ENCODE results near the gene HDAC9.

The HDAC9 gene

GRCh38 chr7:18535810-18536415 is 40.4 kb downstream of the HDAC9 start:
- no peak overlapping the region for H3K27ac ChIP-seq (ENCODE audit: low read depth, low read length)
- no peaks in the 10 kb centered on the region for H3K79me2 ChIP-seq (ENCODE audit: insufficient read depth, low read length)
- TF ChIP-seq CTCF (IDR thresholded peaks at IDR 0.05; ENCODE audit: insufficient read depth, low read length, poor library complexity, severe bottlenecking) (no peak), EZH2phosphoT487 (conservative IDR thresholded peaks at IDR 0.05; ENCODE audit: low read length) (no peak)
- no peaks in the 10 kb centered on the region for H4K20me1 ChIP-seq (ENCODE audit: low read depth, low read length)
- no peaks in the 10 kb centered on the region for H3K9me2 ChIP-seq (replicated peaks; ENCODE audit: insufficient read depth, low read length)
- no peaks in the 10 kb centered on the region for H3F3A ChIP-seq (ENCODE audit: insufficient read depth)
- no peak overlapping the region for H3K4me2 ChIP-seq (ENCODE audit: low read depth, low read length, poor library complexity, severe bottlenecking)
- H3K9me3 ChIP-seq (ENCODE audit: insufficient read depth, low read length): no peaks in the 10 kb centered on the region
- H3K27me3 ChIP-seq (ENCODE audit: low read length): no peaks in the 10 kb centered on the region
- H3K4me3 ChIP-seq (ENCODE audit: insufficient read depth, low read length, poor library complexity, severe bottlenecking): no peak overlapping the region
- H3K36me3 ChIP-seq (ENCODE audit: low read length): no peaks in the 10 kb centered on the region
- H3K9ac ChIP-seq (ENCODE audit: low read length): no peak overlapping the region
- no peak overlapping the region for H2AFZ ChIP-seq (ENCODE audit: low read depth, low read length, severe bottlenecking)

GRCh38 chr7:18536486-18536885 is 40.9 kb downstream of the HDAC9 start:
- Histone ChIP-seq H3K27ac (ENCODE audit: low read depth, low read length) (no peak overlapping the region), H3K9me2 (replicated peaks; ENCODE audit: insufficient read depth, low read length) (no peaks in the 10 kb centered on the region), H3K27me3 (ENCODE audit: low read length) (no peaks in the 10 kb centered on the region), H2AFZ (ENCODE audit: low read depth, low read length, severe bottlenecking) (no peak overlapping the region), H3K9ac (ENCODE audit: low read length) (no peak overlapping the region), H3K4me2 (ENCODE audit: low read depth, low read length, poor library complexity, severe bottlenecking) (no peak overlapping the region), H3F3A (ENCODE audit: insufficient read depth) (no peaks in the 10 kb centered on the region), H3K79me2 (ENCODE audit: insufficient read depth, low read length) (no peaks in the 10 kb centered on the region), H3K4me3 (ENCODE audit: insufficient read depth, low read length, poor library complexity, severe bottlenecking) (no peak overlapping the region), H3K36me3 (ENCODE audit: low read length) (no peaks in the 10 kb centered on the region), H4K20me1 (ENCODE audit: low read depth, low read length) (no peaks in the 10 kb centered on the region), H3K9me3 (ENCODE audit: insufficient read depth, low read length) (no peaks in the 10 kb centered on the region)
- TF ChIP-seq EZH2phosphoT487 (conservative IDR thresholded peaks at IDR 0.05; ENCODE audit: low read length) (no peak), CTCF (IDR thresholded peaks at IDR 0.05; ENCODE audit: insufficient read depth, low read length, poor library complexity, severe bottlenecking) (no peak)

GRCh38 chr7:18538554-18539250 is 43.2 kb downstream of the HDAC9 start:
- H3K27ac ChIP-seq (ENCODE audit: low read depth, low read length): no peak overlapping the region
- no peak overlapping the region for H3K4me2 ChIP-seq (ENCODE audit: low read depth, low read length, poor library complexity, severe bottlenecking)

More at GRCh38 chr7:18538554-18539250, 43.2 kb downstream of the HDAC9 start:
- Histone ChIP-seq H3K9me2 (replicated peaks; ENCODE audit: insufficient read depth, low read length) (no peaks in the 10 kb centered on the region), H2AFZ (ENCODE audit: low read depth, low read length, severe bottlenecking) (no peak overlapping the region), H3K9me3 (ENCODE audit: insufficient read depth, low read length) (no peaks in the 10 kb centered on the region), H3K9ac (ENCODE audit: low read length) (no peak overlapping the region), H3K79me2 (ENCODE audit: insufficient read depth, low read length) (no peaks in the 10 kb centered on the region), H3K4me3 (ENCODE audit: insufficient read depth, low read length, poor library complexity, severe bottlenecking) (no peak overlapping the region), H4K20me1 (ENCODE audit: low read depth, low read length) (no peaks in the 10 kb centered on the region), H3F3A (ENCODE audit: insufficient read depth) (no peaks in the 10 kb centered on the region), H3K36me3 (ENCODE audit: low read length) (no peaks in the 10 kb centered on the region), H3K27me3 (ENCODE audit: low read length) (no peaks in the 10 kb centered on the region)
- TF ChIP-seq EZH2phosphoT487 (conservative IDR thresholded peaks at IDR 0.05; ENCODE audit: low read length) (no peak), CTCF (IDR thresholded peaks at IDR 0.05; ENCODE audit: insufficient read depth, low read length, poor library complexity, severe bottlenecking) (no peak)
